Stimulated activated CD4-positive, alpha-beta T cell treated with anti-CD3 and anti-CD28 coated beads, Interleukin-2, amount 100 ng/mL, for 4 hours (primary cell): Measurements from ENCODE around the gene MEMO1.
"Not testable (repeated sequence)": the region's sequence is repeated elsewhere in the genome, so short reads cannot be mapped to it uniquely, and the experiment has no call there.

ENCODE experiments used
- DNase-seq: peaks from one replicate; pipeline ENCODE4 v3.0.0-alpha.2; 2020; ENCODE audit warnings: low read depth

MEMO1 gene

DNA sequence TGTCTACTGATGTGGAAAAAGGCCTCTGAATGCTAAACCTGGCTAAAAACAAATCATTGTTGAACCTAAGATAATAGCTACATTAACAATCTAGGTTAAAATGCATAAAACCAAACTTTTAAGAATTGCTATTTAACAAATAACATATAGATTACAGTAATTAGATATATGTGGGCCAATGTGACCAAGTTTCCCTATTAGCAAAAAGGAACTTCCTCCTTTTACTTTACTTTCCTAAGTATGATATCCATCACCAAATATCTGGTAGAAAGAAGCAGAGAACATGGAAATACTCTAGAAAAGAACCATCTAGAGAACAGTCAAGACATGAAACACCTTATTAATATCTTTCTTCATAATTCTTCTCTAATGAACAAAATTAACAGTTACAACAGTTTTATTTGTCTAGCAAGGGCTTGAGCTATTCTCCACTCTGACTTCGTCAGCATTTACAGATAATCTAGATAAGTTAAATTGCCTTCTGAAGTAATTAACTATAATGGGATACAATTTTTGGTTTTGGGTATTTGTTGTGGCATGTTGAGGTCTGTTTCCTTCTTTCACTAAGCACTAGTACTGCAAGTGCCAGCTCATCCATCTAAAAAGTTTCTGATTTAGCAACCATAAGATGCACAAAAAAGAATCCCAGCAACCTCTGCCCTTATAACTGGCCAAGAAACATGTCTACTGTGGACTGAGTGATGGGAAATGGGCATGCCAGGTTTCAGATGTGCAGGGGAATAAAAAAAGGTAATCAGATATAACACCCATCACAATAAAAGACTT lies 53.3 kb downstream of the MEMO1 start:
- no peak for DNase-seq

DNA sequence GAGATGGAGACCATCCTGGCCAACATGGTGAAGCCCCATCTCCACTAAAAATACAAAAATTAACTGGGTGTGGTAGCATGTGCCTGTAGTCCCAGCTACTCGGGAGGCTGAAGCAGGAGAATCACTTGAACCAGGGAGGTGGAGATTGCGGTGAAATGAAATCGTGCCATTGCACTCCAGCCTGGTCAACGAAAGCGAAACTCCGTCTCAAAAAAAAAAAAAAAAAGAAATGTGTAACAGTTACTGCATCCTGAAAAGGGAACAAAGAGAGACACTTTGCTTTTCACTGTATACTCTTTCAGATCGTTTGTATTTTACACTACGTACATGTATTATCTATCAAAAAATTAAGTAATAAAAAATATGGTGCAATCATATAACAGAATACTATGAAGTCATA lies 53.9 kb downstream of the MEMO1 start:
- not testable (repeated sequence) for DNase-seq

DNA sequence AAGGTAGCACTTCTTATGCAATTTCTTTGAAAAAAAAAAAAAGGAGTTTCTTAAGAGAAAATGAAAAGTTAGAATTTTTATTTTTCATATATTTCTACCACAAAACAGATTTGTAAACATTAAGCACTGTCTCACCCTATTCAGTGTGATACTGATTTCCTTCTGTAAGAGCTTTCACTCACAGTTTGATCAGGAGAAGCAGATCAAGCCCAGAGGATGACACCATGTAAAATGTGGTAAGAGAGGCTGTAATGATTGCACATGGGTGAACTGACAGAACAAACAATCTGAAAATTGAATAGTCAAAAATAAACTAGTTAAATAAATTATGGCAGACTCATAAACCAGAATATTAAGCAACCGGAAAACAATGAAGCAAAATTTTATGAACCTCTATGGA lies 54.5 kb downstream of the MEMO1 start:
- no peak for DNase-seq

DNA sequence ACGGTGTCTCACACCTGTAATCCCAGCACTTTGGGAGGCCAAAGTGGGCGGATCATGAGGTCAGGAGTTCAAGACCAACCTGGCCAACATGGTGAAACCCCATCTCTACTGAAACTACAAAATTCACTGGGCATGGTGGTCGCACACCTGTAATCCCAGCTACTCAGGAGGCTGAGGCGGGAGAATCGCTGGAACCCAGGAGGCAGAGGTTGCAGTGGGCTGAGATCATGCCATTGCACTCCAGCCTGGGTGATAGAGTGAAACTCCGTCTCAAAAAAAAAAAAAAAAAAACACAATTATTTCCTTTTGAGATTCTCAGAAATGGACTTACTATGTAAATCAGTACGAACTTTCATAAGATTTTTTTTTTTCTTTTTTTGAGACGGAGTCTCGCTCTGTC lies 57.7 kb downstream of the MEMO1 start:
- DNase-seq = not testable (repeated sequence)

DNA sequence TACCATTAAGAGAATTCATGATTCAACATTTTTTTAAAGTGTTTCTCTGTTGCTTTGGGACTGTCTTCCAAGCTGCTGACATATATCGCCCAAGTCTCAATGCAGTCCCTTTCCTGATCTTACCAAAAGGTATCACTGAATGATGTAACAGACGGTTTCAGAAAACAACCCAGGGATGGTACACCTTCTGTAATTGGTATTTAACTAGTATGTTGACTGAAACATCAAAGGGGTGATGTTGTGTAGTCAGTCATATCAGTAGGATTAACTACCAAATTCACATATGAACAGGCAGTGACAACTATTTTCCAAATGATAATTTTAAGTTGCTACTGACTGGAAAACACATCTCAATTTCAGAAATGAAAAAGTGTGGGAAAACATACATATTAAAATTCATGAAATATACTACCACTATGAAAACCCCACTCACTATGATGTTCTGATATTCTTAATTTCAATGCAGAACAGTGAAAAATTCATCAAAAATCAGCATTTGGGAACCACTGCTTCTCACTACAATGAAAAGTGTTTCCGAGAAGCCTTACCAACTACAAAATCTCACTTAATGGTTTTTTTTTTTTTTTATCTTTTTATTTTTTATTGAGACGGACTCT lies 59.8 kb downstream of the MEMO1 start:
- DNase-seq = no peak

DNA sequence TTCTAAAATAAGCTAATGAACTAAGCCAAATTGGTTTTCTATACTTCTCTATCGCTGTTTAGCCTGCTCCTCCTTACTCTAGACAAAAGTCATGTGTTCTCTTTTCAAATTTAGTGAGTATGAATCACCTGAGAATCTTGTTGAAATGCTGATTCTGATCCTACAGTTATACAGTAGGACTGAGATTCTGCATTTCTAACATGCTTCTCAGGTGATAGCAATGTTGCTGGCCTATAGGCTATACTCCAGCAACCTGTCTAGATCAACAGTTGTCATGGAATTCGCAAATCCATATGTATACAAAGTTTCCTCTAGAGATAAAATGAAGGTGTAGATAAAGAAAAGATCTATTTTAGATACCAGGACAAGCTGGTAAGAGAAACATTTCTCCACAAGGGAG lies 62.9 kb downstream of the MEMO1 start:
- DNase-seq = no peak

DNA sequence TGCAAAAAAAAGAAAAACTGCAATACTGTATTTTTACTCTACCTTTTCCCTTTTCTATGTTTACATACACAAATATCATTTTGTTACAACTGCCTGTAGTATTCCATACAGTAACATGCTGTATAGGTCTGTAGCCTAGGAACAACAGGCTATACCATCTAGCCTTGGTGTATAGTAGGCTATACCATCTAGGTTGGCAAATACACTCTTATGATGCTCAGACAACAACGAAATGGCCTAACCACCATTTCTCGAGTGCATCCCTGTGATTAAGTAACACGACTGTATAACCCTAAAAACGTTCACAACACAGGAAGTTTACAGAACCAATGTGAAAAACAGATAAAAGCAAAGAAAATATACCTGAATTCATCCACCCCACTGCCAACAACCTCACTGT lies 64.0 kb downstream of the MEMO1 start:
- no peak for DNase-seq

DNA sequence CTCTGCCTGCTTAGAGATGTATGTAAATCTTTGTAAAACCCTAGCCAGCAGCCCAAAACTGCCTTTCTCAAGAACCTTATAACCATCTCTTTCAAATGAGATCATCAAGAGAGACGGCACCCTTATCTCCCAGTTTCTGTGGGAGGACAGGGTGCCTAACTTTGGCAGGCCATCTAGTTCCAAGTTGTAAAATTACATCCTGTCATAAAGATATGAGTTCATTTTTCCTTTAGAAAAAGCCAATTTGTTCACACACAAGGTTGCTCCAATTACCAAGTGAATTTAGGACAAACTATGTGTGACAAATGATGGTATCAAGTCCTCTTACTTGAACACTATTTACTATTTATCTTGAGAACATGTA lies 65.3 kb downstream of the MEMO1 start:
- no peak for DNase-seq

DNA sequence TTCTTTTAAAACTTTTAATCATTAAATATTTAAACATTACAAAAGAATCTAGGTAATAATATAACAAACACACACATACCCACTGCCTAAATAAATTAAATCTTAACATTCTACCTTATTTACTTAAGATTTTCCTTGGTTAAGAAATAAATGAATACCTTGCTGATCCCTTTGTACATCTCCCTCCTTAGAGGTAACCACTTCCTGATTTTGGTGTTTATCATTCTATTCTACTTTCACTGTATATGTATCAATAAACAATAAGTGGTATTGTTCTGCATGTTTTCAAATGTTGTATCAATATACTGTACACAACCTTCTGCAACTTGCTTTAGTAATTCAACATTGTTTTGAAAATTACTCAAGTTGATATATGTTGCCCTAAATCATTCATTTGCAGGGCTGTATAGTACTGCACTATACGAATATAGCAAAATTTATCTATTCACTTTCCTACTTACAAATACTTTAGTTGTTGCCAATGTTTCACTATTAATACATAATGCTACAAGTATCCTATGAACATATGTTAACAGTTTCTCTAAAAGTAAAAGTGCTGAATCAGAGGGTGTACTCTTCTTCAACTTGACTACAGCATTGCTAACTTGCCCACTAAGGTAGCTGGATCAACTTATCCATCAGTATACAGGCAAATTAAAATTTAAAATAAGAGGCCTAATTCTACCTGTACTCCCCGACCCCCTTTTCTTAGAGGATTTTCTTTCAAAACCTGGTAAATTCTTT lies 65.8 kb downstream of the MEMO1 start:
- no peak for DNase-seq

DNA sequence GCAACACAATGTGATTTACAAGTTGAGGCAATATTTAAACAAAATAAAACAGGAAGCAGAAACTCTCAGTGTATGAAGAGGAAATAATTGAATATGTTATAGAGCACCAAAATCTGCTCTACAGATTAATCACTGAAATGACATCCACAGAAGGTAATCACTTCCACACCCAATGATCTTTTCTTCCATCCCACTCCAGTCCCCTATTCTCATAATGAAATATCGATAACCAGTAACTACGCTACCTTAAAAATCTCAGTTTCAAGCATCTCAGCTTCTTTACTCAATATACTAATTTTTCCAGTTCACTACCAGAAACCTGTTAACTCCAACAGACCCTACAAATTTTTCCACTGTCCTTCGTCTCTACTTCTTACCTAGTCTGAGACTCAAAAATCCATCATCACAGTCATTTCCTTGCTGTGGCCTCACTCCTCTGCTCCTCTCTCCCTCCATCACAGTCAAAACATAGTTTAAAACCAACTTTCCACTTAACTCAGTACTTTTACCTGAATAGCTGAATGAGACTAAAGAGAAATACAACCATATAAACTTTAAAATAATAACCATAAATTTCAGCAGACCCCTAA lies 67.1 kb downstream of the MEMO1 start:
- no peak for DNase-seq

DNA sequence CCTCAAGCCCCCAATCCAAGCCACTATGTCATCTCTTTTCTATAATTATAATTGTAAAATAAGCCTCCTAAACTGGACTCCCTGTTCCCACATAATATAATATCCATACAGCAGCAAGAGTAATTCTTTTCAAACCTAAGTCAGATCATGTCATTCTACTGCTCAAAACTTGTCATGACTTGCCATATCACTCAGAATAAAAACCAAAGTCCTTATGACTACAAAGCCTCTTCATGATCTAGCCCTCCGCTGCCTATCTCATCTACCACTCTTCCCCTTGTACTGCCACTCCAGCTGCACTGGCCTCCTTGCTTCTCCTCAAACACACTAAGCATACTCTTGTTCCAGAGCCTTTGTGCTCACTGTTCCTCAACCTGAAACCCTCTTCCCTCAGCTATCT lies 69.9 kb downstream of the MEMO1 start:
- no peak for DNase-seq

DNA sequence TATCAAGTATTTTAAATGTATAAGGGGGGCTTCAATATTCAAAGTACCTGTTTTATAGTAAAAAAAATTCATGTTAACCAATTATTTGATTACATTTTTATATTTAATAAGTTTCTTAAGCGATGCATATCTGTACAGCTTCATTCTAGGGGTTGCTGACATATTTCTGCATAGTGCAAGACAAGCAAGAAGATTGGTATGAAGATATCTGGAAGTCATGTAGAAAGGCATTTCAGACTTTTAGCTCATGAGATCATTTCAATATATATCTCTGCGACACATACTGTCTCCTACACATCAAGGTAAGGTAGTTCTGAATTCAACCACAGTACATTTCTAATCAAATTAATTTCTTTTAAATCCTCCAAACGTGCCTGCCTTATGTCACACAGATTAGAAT lies 73.1 kb downstream of the MEMO1 start:
- DNase-seq = no peak

DNA sequence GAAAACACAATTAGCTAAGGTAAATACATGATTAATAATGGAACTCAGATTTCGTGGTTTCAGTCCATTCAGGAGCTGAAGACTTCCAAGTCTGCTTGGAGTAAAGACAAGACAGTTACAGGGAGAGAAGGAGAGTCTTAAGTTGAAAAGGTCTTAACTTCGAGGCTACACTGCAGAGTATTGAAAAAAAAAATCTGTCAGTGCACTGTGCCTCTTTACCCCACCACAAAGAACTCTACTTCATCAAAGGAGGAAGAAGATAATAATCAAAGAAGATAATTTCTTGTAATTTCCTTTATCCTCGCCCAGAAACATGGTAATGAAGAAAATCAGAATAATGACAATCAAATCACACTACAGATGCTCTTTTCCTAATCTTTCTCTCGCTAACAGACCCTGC lies 75.4 kb downstream of the MEMO1 start:
- DNase-seq = no peak

DNA sequence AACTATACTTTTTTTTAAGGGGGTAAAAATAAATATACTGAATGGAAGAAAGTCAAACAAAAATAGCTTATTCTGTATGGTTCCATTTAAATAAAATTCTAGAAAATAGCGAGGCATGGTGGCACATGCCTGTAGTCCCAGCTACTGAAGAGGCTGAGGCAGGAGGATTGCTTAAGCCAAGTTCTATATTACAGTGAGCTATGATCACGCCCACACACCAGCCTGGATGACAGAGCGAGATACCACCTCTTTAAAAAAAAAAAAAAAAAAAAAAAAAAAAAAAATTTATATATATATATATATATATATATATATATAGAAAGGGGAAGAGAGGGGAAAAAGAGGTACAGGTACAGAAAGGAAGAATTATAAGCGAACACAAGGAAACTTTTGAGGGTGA lies 77.7 kb downstream of the MEMO1 start:
- peak; percentile 4 for DNase-seq

DNA sequence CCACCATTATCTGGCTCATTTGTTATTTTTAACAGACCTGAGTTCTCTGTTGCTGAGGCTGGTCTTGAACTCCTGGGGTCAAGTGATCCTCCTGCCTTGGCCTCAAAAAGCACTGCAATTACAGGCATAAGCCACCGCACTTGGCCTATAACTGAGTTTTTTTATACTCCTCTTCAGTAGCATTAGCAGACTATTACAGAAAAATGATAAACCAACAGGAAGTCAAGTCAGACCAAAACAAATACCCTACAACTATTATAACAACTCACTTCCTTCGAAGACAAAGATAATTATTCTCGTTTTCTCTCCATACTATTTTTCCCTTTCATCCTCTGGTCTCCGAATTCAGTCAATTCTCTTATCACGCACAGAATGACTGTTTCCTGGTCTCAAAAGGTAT lies 78.2 kb downstream of the MEMO1 start:
- DNase-seq = no peak

DNA sequence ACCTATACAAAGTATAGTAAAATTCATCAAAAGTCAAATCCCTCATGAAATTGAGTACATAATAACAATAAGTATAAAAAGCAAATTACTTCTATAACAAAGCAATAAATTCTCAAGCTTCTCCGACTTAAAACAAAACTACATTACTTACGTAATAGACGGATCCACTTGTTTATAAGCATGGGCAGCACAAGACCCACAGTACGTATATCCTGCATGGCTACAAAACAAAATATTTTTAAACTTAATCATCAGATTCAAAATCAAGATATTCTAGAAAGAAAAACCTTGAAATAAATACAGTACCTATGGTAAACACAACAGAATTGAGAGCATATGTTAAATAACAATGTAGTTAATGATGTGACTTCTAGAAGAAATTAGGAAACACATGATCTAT lies 78.9 kb downstream of the MEMO1 start:
- DNase-seq = no peak

DNA sequence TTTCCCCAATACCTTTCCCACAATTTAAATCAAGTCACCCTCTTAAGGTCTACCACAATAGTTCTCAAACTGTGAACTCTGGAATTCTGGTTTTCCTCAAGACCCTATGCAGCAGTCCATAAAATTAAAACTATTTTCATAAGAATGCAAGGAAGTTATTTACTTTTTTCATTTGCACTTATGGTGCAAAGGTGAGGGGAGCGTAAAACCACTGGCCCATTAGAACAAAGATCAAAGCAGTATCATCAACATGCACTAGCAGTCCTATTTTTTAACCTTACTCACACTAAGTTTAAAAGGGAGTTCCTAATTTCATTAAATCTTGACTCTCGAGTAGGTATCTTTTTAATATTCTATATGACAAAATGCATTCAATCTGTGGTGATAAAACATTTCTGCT lies 85.3 kb downstream of the MEMO1 start:
- no peak for DNase-seq

DNA sequence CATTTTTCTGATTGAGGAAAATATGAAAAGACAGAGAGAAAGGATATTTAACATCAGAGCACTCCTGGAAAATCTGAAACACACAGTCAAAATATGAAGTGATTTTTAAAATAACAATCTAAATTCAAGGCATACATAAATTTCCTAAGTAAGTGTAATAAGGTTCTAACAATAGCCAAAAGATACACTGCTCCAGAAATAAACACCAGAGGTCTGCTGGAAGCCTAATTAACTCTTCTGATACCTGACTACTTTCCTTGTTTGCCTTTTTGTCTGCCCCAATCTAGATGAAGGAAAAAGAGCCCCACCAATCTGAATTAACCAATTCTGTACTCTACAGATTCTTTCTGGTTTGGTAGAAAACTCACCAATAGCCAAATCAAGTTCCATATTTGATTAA lies 87.1 kb downstream of the MEMO1 start:
- DNase-seq = no peak

DNA sequence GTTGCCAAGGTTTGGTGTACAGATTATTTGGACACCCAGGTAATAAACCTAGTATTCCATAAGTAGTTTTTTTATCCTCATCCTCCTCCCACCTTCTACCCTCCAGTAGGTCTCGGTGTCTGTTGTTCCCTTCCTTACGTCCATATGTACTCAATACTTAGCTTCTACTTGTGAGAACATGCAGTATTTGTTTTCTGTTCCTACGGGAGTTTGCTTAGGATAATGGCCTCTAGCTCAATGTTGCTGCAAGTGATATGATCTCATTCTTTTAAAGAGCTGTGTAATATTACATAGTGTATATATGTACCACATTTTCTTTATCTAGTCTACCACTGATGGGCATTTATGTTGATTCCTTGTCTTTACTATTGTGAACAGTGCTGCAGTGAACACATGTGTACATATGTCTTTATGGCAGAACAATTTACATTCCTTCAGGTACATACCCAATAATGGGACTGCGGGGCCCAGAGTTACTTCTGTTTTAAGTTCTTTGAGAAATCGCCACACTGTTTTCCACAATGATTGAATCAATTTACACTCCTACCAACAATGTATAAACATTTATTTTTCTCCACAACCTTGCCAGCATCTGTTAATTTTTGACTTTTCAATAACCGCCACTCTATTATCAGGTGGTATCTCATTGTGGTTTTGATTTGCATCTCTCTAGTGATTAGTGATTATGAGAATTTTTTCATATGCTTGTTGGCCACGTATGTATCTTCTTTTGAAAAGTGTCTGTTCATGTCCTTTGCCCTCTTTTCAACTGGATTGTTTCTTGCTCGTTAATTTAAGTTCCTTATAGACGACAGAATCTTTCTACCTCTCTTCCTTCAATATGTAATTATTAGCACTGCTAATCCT lies 88.0 kb downstream of the MEMO1 start:
- no peak for DNase-seq

DNA sequence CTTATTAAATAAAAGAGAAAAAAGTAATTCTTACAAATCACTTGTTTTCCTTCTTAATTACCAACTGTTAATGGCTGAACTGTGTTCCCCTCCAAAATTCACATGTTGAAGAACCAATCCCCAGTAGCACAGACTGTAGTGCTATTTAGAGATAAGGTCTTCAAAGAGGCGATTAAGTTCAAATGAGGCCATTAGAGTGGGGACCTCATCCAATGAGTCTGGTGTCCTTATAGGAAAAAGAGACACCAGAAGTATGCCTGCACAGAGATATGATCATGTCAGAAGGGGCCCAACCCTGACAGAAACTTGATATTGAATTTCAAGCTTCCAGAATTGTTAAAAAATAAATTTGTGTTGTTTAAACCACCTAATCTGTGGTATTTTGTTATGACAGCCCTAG lies 89.8 kb downstream of the MEMO1 start:
- DNase-seq = no peak

DNA sequence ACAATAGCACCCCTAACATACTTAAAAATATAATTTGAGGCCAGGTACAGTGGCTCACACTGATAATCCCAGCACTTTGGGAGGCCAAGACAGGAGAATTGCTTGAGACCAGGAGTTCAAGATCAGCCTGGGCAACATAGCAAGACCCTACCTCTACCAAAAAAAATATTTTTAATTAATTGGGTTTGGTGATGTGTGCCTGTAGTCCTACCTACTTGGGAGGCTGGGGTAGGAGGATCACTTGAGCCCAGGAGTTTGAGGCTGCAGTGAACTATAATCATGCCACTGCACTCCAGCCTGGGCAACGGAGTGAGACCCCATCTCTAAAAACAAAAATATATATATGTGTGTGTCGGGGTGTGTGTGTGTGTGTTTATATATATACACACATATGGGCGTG lies 91.3 kb downstream of the MEMO1 start:
- no peak for DNase-seq

DNA sequence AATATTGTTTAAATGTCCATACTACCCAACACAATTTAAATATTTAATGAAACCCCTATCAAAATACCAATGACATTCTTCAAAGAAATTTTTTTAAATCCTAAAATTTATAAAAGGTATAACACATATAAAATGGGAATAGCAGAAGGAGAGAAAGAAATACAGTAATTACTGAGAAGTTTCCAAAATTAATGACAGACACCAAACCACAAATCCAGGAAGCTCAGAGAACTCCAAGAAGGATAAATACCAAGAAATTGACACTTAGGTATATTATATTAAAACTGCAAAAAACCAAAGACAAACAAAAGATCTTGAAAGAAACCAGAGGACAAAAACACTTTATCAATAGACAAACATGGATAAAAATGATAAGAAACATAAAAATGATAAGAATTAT lies 101.1 kb downstream of the MEMO1 start:
- DNase-seq = no peak
